Upper lobe of left lung (tissue), 6 donors: ENCODE results near the gene SH2B2. TPM values are rescaled to one million over a fixed set of nuclear protein-coding genes. Genes with fewer than 3 reads are reported as not detected.

Experiments
- ATAC-seq, 2 donors: fragments of 200-7000 bp; cut with Tn5 transposase; one replicate each; pipeline ENCODE4 v1.9.1; 2022; ENCODE audit warnings: mild to moderate bottlenecking in 2 of 2, moderate library complexity in 2 of 2; ENCODE audit not compliant: low FRiP score in 2 of 2
- DNase-seq, 2 donors: peaks; one replicate each; pipeline ENCODE4 v3.0.0-alpha.2; 2019 to 2020
- H3K27ac ChIP-seq, 4 donors: fragments of 200-600 bp; sonication (generic); one replicate each; pipeline ENCODE4 v1.5.1; 2016 to 2019
- H3K27me3 ChIP-seq, 4 donors: fragments of 200-600 bp; sonication (generic); one replicate each; pipeline ENCODE4 v1.5.1; 2017 to 2019
- H3K36me3 ChIP-seq, 4 donors: fragments of 200-600 bp; sonication (generic); one replicate each; pipeline ENCODE4 v1.5.1; 2016 to 2019
- H3K4me1 ChIP-seq, 4 donors: fragments of 200-600 bp; sonication (generic); one replicate each; pipeline ENCODE4 v1.5.1; 2018 to 2019
- H3K4me3 ChIP-seq, 4 donors: fragments of 200-600 bp; sonication (generic); one replicate each; pipeline ENCODE4 v1.5.1; 2017 to 2019; ENCODE audit warnings: mild to moderate bottlenecking in 2 of 4, moderate library complexity in 1 of 4
- H3K9me3 ChIP-seq, 4 donors: fragments of 200-600 bp; sonication (generic); one replicate each; pipeline ENCODE4 v1.5.1; 2018 to 2019
- CTCF ChIP-seq, 6 experiments: fragments of 450-650 bp in 4 of 6; fragments of 200-600 bp in 2 of 6; sonication (generic) in 2 of 6; IDR thresholded peaks; one replicate each; pipeline ENCODE4 v1.5.1; 2016 to 2019; ENCODE audit warnings: antibody characterized with exemption in 6 of 6
- EP300 ChIP-seq, 4 donors: sonication (generic); formaldehyde crosslinking; IDR thresholded peaks; one replicate each; pipeline ENCODE4 v1.5.1; 2017; ENCODE audit warnings: antibody characterized with exemption in 4 of 4, control low read depth in 2 of 4
- POLR2A ChIP-seq, 4 donors: fragments of 450-650 bp; IDR thresholded peaks; one replicate each; pipeline ENCODE4 v1.5.1; 2016 to 2017; ENCODE audit warnings: antibody characterized with exemption in 4 of 4, mild to moderate bottlenecking in 2 of 4
- POLR2AphosphoS5 ChIP-seq, 2 donors: sonication (generic); formaldehyde crosslinking; IDR thresholded peaks; one replicate each; pipeline ENCODE4 v1.5.1; 2017; ENCODE audit warnings: antibody characterized with exemption in 2 of 2
- WGBS, 2 donors: methylation state at CpG; one replicate each; pipeline ENCODE4 v1.1.5; 2017 to 2018; 5-methylcytosine and 5-hydroxymethylcytosine counted together
- total RNA-seq, 6 donors: library from RNA; depleted of rRNA in 4 of 6; stranded (reverse); fragments of >200 nt in 4 of 6; gene quantifications; one replicate each; pipeline versions ENCODE4 v1.1.0 to v1.2.1, GENCODE V29; 2016 to 2021
- donor health status: DM: no; HTN: no; CAD: no; lungs with moderate emphysema.
- donor health status: DM: no; HTN: yes; CAD: no; lungs with severe emphysema.

SH2B2 gene
- total RNA-seq, 6 donors from 2014 or later = 6.3 to 16.4 (median 9.0) TPM

- TF ChIP-seq POLR2A (IDR thresholded peaks at IDR 0.05) = no peak
- TF ChIP-seq POLR2AphosphoS5 (IDR thresholded peaks at IDR 0.05) = no peak
- TF ChIP-seq EP300 (IDR thresholded peaks at IDR 0.05) = no peak
- TF ChIP-seq CTCF (IDR thresholded peaks at IDR 0.05) = no peak
These were observed 38.6 kb upstream of the SH2B2 start for GRCh38 chr7:102248081-102248455.

GRCh38 chr7:102248456-102249395 lies 37.9 kb upstream of the SH2B2 start:
- Histone ChIP-seq H3K9me3 (no peaks in the 10 kb centered on the region), H3K27ac (no peak overlapping the region), H3K36me3 (peaks cover 6 to 53% (median 18%) of the 10 kb centered on the region in 4 donors), H3K27me3 (no peaks in the 10 kb centered on the region), H3K4me3 (no peak overlapping the region), H3K4me1 (no peaks in the 10 kb centered on the region)
- DNase-seq (no peak), ATAC-seq (no peak)
- WGBS, 2 donors = 93 to 98% methylated on average over 25 to 88 of the region's 117 CpGs
- TF ChIP-seq EP300 (IDR thresholded peaks at IDR 0.05) = no peak
- no peak for TF ChIP-seq CTCF (IDR thresholded peaks at IDR 0.05)

More at GRCh38 chr7:102248081-102248455, 38.6 kb upstream of the SH2B2 start:
- no peak overlapping the region for H3K27ac ChIP-seq
- WGBS, 2 donors = 91 to 94% methylated on average over 12 to 14 of the region's 14 CpGs
- no peaks in the 10 kb centered on the region for H3K27me3 ChIP-seq
- DNase-seq (no peak), ATAC-seq (no peak)
- peaks cover 6 to 57% (median 19%) of the 10 kb centered on the region in 4 donors for H3K36me3 ChIP-seq
- no peaks in the 10 kb centered on the region for H3K9me3 ChIP-seq
- H3K4me3 ChIP-seq = no peak overlapping the region
- no peaks in the 10 kb centered on the region for H3K4me1 ChIP-seq

GRCh38 chr7:102251531-102252365 lies 34.9 kb upstream of the SH2B2 start:
- H3K36me3 ChIP-seq = peaks cover 3 to 31% (median 13%) of the 10 kb centered on the region in 4 donors
- no peaks in the 10 kb centered on the region for H3K9me3 ChIP-seq
- no peak for ATAC-seq
- DNase-seq = no peak
- 69 to 70% methylated on average over 7 of the region's 7 CpGs for WGBS, 2 donors
- TF ChIP-seq EP300 (IDR thresholded peaks at IDR 0.05) (no peak), CTCF (IDR thresholded peaks at IDR 0.05) (no peak), POLR2A (IDR thresholded peaks at IDR 0.05) (no peak), POLR2AphosphoS5 (IDR thresholded peaks at IDR 0.05) (no peak)
- no peaks in the 10 kb centered on the region for H3K27me3 ChIP-seq
- no peaks in the 10 kb centered on the region for H3K4me1 ChIP-seq
- no peak overlapping the region for H3K4me3 ChIP-seq
- H3K27ac ChIP-seq = no peak overlapping the region

- Histone ChIP-seq H3K4me3 (no peak overlapping the region), H3K27ac (no peak overlapping the region), H3K36me3 (peaks cover 3 to 24% (median 12%) of the 10 kb centered on the region in 4 donors), H3K27me3 (no peaks in the 10 kb centered on the region), H3K4me1 (no peaks in the 10 kb centered on the region), H3K9me3 (no peaks in the 10 kb centered on the region)
- 78 to 85% methylated on average over 11 of the region's 11 CpGs for WGBS, 2 donors
- no peak for TF ChIP-seq CTCF (IDR thresholded peaks at IDR 0.05)
- DNase-seq = no peak
- no peak for ATAC-seq
These were observed 34.2 kb upstream of the SH2B2 start for GRCh38 chr7:102252366-102252982.
